Measurements from ENCODE around the gene PCDHB16.
"Not testable (repeated sequence)": the region's sequence is repeated elsewhere in the genome, so short reads cannot be mapped to it uniquely, and the experiment has no call there.

- TF ChIP-seq ZNF16 (tag by site-specific recombination; IDR thresholded peaks at IDR 0.05; ENCODE audit: low read depth); ZNF658 (tag by site-specific recombination; IDR thresholded peaks at IDR 0.05): not testable (repeated sequence)
Measured at GRCh38 chr5:141214583-141214982, 32.4 kb downstream of the PCDHB16 start.
